GM12892 (cell line): Measurements from ENCODE around the gene PKN1.

Source experiments
- DNase-seq: peaks from one replicate; pipeline ENCODE4 v3.0.0; 2011; ENCODE audit not compliant: insufficient read length
- FAIRE-seq: peaks from 2 replicates; lab custom pipeline; 2011; peaks lifted over from hg19 to GRCh38; lab: Jason Lieb, UNC
- POLR2A ChIP-seq: IDR thresholded peaks from 2 replicates; pipeline ENCODE4 v1.6.1; 2011; ENCODE audit warnings: low read depth, low read length, control low read depth
- POLR2AphosphoS5 ChIP-seq: IDR thresholded peaks from 2 replicates; pipeline ENCODE4 v1.6.1; 2011; ENCODE audit warnings: low read depth, low read length, control low read depth
- TAF1 ChIP-seq: IDR thresholded peaks from 2 replicates; pipeline ENCODE4 v1.6.1; 2011; ENCODE audit warnings: low read depth, mild to moderate bottlenecking, control low read depth, low read length, borderline replicate concordance

PKN1 gene

DNA sequence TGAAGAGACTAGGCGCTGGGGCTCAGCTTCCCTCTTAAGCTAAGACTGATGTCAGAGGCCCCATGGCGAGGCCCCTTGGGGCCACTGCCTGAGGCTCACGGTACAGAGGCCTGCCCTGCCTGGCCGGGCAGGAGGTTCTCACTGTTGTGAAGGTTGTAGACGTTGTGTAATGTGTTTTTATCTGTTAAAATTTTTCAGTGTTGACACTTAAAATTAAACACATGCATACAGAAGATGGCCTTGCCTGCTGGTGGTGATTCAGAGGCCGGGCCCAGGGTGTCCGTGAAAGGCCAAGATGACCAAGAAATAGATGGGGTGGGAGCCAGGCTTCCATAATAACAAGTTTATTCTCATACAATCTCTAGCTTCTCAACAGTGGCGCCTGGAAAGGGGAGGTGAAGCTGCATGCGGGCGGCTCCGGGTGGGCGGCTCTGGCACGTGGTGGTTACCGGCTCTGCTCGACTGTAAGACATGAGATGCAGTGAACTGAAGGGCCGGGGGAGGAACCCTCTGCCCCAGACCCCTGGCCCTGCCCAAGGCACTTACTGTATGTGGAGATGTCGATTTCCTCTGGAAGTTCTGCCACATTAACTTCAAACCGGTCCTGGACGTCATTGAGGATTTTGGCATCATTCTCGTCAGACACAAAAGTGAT lies 24.5 kb upstream of the PKN1 start:
- TF ChIP-seq POLR2AphosphoS5 (no peak), POLR2A (no peak), TAF1 (no peak)
- DNase-seq: no peak
- no peak for FAIRE-seq

GRCh38 chr19:14409146-14410023 lies 23.7 kb upstream of the PKN1 start:
- peak; percentile 30; the same call in 1 of the 2 replicates for TF ChIP-seq POLR2AphosphoS5
- TF ChIP-seq TAF1: no peak
- peak; percentile 44; the same call in 1 of the 2 replicates for TF ChIP-seq POLR2A
- FAIRE-seq (no peak), DNase-seq (no peak)

GRCh38 chr19:14410091-14411051 lies 22.7 kb upstream of the PKN1 start:
- no peak; the same call in 1 of the 2 replicates for TF ChIP-seq POLR2AphosphoS5
- TF ChIP-seq TAF1: no peak
- TF ChIP-seq POLR2A: no peak
- FAIRE-seq (no peak), DNase-seq (no peak)

GRCh38 chr19:14411161-14411937 lies 21.8 kb upstream of the PKN1 start:
- DNase-seq: no peak
- FAIRE-seq: no peak
- TF ChIP-seq TAF1: no peak
- no peak for TF ChIP-seq POLR2A
- no peak; the same call in 1 of the 2 replicates for TF ChIP-seq POLR2AphosphoS5

DNA sequence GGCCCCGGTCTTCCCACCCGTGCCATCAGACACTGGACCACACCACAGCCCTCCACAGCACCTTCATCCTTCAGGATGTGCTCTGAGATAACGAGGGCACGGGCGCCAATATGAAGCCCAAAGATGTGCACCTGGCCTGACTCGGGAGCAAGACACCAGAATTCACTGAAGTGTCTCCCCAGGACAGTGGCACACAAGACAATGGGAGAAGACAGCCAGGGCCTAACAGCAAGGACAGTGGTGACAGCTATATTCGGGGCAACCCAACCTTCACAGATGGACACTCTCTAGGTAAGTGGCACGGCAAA lies 21.2 kb upstream of the PKN1 start:
- no peak for FAIRE-seq
- TF ChIP-seq POLR2AphosphoS5: no peak
- TF ChIP-seq POLR2A: no peak
- no peak for DNase-seq

DNA sequence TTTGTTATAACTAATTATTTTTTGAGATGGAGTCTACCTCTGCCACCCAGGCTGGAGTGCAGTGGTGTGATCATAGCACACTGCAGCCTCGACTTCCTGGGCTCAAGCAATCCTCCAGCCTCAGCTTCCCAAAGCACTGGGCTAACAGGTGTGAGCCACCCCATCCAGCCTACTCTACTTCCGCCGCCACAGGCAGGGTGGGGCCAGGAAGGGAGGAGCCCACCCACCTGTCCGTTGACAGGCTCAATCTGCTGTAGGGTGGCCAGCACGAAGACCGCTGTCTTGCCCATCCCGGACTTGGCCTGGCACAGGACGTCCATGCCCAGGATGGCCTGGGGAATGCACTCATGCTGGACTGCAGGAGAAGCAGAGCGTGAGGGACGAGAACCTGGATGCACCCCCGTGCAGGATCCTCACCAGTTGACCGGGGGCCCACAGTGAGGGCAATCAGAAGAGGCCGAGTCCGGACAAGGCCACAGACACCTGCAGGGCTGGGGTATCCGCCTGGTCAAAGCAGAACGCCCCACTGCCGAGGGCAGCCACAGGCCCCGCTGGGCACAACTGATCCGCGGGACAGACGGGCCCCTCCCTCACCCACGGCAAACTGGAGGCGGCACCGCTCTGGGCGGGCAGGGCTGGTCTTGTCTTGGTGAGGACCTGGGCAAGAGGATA lies 20.6 kb upstream of the PKN1 start:
- no peak for DNase-seq
- no peak for TF ChIP-seq TAF1
- no peak for TF ChIP-seq POLR2AphosphoS5
- no peak for TF ChIP-seq POLR2A
- no peak for FAIRE-seq

DNA sequence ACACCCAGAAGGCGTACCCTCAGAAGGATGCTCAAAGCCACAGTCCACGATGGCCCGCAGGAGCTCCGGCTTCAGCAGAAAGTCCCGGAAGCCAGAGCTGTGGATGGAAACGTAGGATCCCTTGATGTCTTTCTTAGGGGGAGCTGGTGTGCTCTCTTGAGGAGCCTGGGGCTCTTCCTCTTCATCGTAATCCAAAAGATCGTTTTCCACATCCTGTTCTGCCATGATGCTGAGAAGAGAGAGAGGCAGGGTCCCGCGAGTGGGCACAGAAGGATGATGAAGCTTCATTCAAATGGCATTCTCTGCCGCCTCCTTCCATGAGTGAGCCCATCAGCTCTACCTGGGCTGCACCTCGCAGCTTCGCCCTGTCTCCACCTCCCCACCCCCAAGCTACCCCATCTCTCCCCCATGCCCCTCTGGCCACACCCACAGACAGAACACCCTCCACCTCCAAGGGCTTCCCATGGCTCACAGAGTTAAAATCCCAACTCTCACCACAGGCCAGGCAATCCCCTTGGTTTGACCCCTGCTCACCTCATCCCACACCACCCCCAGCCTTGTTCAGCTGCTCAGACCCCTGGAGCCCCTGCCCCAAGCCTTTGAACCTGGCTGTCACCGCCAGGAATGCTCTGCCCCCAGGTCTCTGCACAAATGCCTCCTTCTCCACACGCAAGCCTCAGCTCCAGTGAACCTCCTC lies 20.0 kb upstream of the PKN1 start:
- no peak for FAIRE-seq
- DNase-seq: no peak
- no peak for TF ChIP-seq POLR2A
- TF ChIP-seq TAF1: no peak
- no peak for TF ChIP-seq POLR2AphosphoS5

GRCh38 chr19:14413693-14414181 lies 19.4 kb upstream of the PKN1 start:
- TF ChIP-seq POLR2AphosphoS5 (no peak), TAF1 (no peak), POLR2A (no peak; the same call in 1 of the 2 replicates)
- FAIRE-seq (no peak), DNase-seq (no peak)

DNA sequence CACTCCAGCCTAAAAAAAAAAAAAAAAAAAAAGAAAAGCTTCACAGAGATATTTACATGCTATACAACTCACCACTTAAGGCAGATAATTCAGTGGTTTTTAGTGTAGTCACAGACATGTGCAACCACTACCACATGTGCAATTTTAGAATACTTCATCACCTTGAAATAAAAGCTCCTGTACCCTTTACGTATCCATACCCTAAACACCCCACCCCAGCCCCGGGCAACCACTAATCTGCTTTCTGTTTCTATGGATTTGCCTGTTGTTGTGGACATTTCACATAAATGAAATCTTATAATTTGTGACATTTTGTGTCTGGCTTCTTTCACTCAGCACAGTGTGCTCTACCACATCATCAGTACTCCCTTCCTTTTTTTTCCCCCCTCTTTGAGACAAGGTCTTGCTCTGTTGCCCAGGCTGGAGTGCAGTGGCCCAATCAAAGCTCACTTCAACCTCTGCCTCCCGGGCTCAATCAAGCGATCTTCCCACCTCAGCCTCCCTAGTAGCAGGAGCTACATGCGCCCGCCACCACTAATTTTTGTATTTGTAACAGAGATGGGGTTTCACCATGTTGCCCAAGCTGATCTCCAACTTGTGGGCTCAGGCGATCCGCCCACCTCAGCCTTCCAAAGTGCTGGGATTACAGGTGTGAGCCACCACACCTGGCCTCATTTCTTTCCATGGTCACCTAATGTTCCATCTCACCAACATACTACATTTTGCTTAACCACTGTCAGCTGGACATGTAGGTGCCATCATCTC lies 18.0 kb upstream of the PKN1 start:
- FAIRE-seq: no peak
- DNase-seq: no peak
- no peak for TF ChIP-seq POLR2AphosphoS5
- no peak for TF ChIP-seq TAF1
- TF ChIP-seq POLR2A: no peak
